ENCODE measurements around the gene ZBED1.
"Not testable (repeated sequence)": the region's sequence is repeated elsewhere in the genome, so short reads cannot be mapped to it uniquely, and the experiment has no call there.

Gene ZBED1

GRCh38 chrX:2464677-2465166, 36.1 kb downstream of the ZBED1 start:
- Histone ChIP-seq H3K9ac (ENCODE audit: low read depth in 1 of 2, low read length in 2 of 2) (no peak overlapping the region), H3K36me3 (ENCODE audit: control insufficient read depth in 2 of 2, insufficient read depth in 2 of 2, low read length in 2 of 2) (no peaks in the 10 kb centered on the region), H3K4me1 (ENCODE audit: control insufficient read depth in 2 of 2, insufficient read depth in 2 of 2, low read length in 2 of 2) (no peaks in the 10 kb centered on the region), H3K27me3 (ENCODE audit: control insufficient read depth in 2 of 2, insufficient read depth in 2 of 2, low read length in 2 of 2) (no peaks in the 10 kb centered on the region), H3K4me3 (ENCODE audit: low read length in 2 of 2) (no peak overlapping the region), H3K27ac (ENCODE audit: low read depth in 2 of 2, low read length in 2 of 2) (no peak overlapping the region), H3K9me3 (ENCODE audit: control insufficient read depth in 2 of 2, low read length in 2 of 2) (no peaks in the 10 kb centered on the region)

- Histone ChIP-seq H3K27ac (ENCODE audit: low read depth in 2 of 2, low read length in 2 of 2) (no peak overlapping the region), H3K4me1 (ENCODE audit: control insufficient read depth in 2 of 2, insufficient read depth in 2 of 2, low read length in 2 of 2) (no peaks in the 10 kb centered on the region), H3K9ac (ENCODE audit: low read depth in 1 of 2, low read length in 2 of 2) (no peak overlapping the region), H3K27me3 (ENCODE audit: control insufficient read depth in 2 of 2, insufficient read depth in 2 of 2, low read length in 2 of 2) (no peaks in the 10 kb centered on the region), H3K9me3 (ENCODE audit: control insufficient read depth in 2 of 2, low read length in 2 of 2) (no peaks in the 10 kb centered on the region), H3K36me3 (ENCODE audit: control insufficient read depth in 2 of 2, insufficient read depth in 2 of 2, low read length in 2 of 2) (no peaks in the 10 kb centered on the region), H3K4me3 (ENCODE audit: low read length in 2 of 2) (no peak overlapping the region)
These were observed 36.7 kb downstream of the ZBED1 start for GRCh38 chrX:2463973-2464676.

DNA sequence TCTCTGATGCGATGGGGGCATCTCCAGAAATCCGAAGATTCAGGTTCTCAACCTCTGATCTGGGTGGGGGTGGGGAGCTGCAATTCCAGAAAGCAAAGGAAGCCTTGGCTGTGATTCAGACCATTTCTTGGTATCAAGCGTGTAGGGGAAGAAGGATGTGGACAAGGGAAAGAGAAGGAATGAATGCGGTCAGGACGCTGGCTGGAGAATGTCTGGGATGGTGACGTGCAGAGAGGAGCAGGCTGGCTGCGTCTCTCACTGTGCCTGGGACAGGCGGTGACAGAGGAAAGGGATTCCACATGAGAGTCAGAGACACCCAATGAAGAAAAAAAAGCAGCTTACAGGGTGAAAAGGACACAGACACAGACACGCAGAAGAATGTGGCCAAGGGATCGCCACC, 37.3 kb downstream of the ZBED1 start:
- not testable (repeated sequence) for H3K27ac ChIP-seq (ENCODE audit: low read depth in 2 of 2, low read length in 2 of 2); H3K9ac ChIP-seq (ENCODE audit: low read depth in 1 of 2, low read length in 2 of 2); H3K4me1 ChIP-seq (ENCODE audit: control insufficient read depth in 2 of 2, insufficient read depth in 2 of 2, low read length in 2 of 2); H3K9me3 ChIP-seq (ENCODE audit: control insufficient read depth in 2 of 2, low read length in 2 of 2); H3K36me3 ChIP-seq (ENCODE audit: control insufficient read depth in 2 of 2, insufficient read depth in 2 of 2, low read length in 2 of 2); H3K4me3 ChIP-seq (ENCODE audit: low read length in 2 of 2); H3K27me3 ChIP-seq (ENCODE audit: control insufficient read depth in 2 of 2, insufficient read depth in 2 of 2, low read length in 2 of 2)

GRCh38 chrX:2462780-2463179, 38.0 kb downstream of the ZBED1 start:
- H3K27ac ChIP-seq (ENCODE audit: low read depth in 2 of 2, low read length in 2 of 2): no peak overlapping the region
- H3K9me3 ChIP-seq (ENCODE audit: control insufficient read depth in 2 of 2, low read length in 2 of 2): no peaks in the 10 kb centered on the region
- no peak overlapping the region for H3K4me3 ChIP-seq (ENCODE audit: low read length in 2 of 2)
- no peaks in the 10 kb centered on the region for H3K4me1 ChIP-seq (ENCODE audit: control insufficient read depth in 2 of 2, insufficient read depth in 2 of 2, low read length in 2 of 2)
- H3K9ac ChIP-seq (ENCODE audit: low read depth in 1 of 2, low read length in 2 of 2): no peak overlapping the region
- no peaks in the 10 kb centered on the region for H3K36me3 ChIP-seq (ENCODE audit: control insufficient read depth in 2 of 2, insufficient read depth in 2 of 2, low read length in 2 of 2)
- no peaks in the 10 kb centered on the region for H3K27me3 ChIP-seq (ENCODE audit: control insufficient read depth in 2 of 2, insufficient read depth in 2 of 2, low read length in 2 of 2)

DNA sequence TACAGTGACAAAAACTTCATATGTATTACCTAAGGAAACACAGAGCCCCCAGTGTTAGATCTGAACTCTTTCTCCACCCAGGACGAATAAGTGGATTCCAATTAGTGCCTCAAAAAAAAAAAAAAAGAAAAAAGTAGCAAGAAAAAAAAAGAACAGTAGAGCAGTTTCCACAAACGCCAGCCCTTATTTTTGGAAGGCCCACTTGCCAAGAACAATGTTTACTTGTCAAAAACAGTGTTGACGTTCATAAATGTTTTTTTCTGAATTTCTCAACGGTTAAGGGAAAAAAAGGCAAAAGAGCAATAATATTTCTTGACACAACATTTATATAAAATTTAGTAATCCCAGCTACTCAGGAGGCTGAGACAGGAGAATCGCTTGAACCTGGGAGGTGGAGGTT, 38.7 kb downstream of the ZBED1 start:
- Histone ChIP-seq H3K36me3 (ENCODE audit: control insufficient read depth in 2 of 2, insufficient read depth in 2 of 2, low read length in 2 of 2) (no peaks in the 10 kb centered on the region), H3K4me3 (ENCODE audit: low read length in 2 of 2) (no peak overlapping the region), H3K27ac (ENCODE audit: low read depth in 2 of 2, low read length in 2 of 2) (no peak overlapping the region), H3K9ac (ENCODE audit: low read depth in 1 of 2, low read length in 2 of 2) (no peak overlapping the region), H3K9me3 (ENCODE audit: control insufficient read depth in 2 of 2, low read length in 2 of 2) (no peaks in the 10 kb centered on the region), H3K4me1 (ENCODE audit: control insufficient read depth in 2 of 2, insufficient read depth in 2 of 2, low read length in 2 of 2) (no peaks in the 10 kb centered on the region), H3K27me3 (ENCODE audit: control insufficient read depth in 2 of 2, insufficient read depth in 2 of 2, low read length in 2 of 2) (no peaks in the 10 kb centered on the region)

DNA sequence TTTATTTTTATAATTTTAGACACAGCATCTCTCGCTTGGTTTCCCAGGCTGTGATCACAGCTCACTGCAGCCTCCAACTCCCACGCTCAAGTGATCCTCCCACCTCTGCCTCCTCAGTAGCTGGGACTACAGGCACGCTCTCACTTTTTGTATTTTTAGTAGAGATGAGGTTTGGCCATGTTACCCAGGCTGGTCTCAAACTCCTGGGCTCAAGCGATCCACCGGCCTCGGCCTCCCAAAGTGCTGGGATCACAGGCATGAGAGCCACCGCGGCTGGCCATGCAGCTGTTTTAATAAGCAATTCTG, 39.1 kb downstream of the ZBED1 start:
- Histone ChIP-seq H3K4me1 (ENCODE audit: control insufficient read depth in 2 of 2, insufficient read depth in 2 of 2, low read length in 2 of 2) (no peaks in the 10 kb centered on the region), H3K9me3 (ENCODE audit: control insufficient read depth in 2 of 2, low read length in 2 of 2) (no peaks in the 10 kb centered on the region), H3K9ac (ENCODE audit: low read depth in 1 of 2, low read length in 2 of 2) (no peak overlapping the region), H3K27me3 (ENCODE audit: control insufficient read depth in 2 of 2, insufficient read depth in 2 of 2, low read length in 2 of 2) (no peaks in the 10 kb centered on the region), H3K36me3 (ENCODE audit: control insufficient read depth in 2 of 2, insufficient read depth in 2 of 2, low read length in 2 of 2) (no peaks in the 10 kb centered on the region), H3K4me3 (ENCODE audit: low read length in 2 of 2) (no peak overlapping the region), H3K27ac (ENCODE audit: low read depth in 2 of 2, low read length in 2 of 2) (no peak overlapping the region)

DNA sequence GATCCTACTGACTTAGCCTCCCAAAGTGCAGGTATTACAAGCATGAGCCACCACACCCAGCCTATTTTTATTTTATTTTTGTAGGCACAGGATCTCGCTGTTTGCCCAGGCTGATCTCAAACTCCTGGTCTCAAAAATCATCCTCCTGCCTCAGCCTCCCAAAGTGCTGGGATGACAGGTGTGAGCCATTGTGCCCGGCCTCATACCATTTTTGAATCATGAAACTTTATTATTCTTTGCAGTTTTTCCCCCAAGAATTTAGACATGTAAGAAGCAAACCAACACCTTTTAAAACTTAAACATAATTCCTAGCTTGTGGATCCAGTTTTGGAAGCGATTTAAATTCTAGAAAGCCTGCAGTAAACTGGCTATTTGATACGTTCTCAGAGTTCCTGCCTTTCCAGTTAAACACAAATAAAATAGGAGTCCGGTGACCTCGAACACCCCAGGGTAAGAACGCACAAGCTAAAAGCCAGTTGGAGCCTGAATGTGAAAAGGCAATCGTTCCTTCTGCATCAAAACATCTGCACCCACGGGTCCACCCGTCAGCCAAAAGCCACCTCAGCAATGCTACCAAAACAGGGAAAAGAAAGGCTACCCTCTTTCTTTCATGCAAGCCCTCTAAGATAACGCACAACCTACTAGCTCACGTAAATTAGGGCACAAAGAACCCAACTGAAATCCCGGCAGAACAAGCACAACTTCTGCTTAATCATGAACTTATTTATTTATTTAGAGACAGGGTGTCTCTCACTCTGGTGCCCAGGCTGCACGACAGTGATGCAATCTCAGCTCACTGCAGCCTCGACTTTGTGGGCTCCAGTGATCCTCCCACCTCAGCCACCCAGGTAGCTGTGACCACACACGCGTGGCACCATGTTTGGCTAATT, 39.7 kb downstream of the ZBED1 start:
- H3K4me3 ChIP-seq (ENCODE audit: low read length in 2 of 2); H3K9ac ChIP-seq (ENCODE audit: low read depth in 1 of 2, low read length in 2 of 2); H3K27ac ChIP-seq (ENCODE audit: low read depth in 2 of 2, low read length in 2 of 2); H3K27me3 ChIP-seq (ENCODE audit: control insufficient read depth in 2 of 2, insufficient read depth in 2 of 2, low read length in 2 of 2); H3K36me3 ChIP-seq (ENCODE audit: control insufficient read depth in 2 of 2, insufficient read depth in 2 of 2, low read length in 2 of 2); H3K4me1 ChIP-seq (ENCODE audit: control insufficient read depth in 2 of 2, insufficient read depth in 2 of 2, low read length in 2 of 2); H3K9me3 ChIP-seq (ENCODE audit: control insufficient read depth in 2 of 2, low read length in 2 of 2): not testable (repeated sequence)

DNA sequence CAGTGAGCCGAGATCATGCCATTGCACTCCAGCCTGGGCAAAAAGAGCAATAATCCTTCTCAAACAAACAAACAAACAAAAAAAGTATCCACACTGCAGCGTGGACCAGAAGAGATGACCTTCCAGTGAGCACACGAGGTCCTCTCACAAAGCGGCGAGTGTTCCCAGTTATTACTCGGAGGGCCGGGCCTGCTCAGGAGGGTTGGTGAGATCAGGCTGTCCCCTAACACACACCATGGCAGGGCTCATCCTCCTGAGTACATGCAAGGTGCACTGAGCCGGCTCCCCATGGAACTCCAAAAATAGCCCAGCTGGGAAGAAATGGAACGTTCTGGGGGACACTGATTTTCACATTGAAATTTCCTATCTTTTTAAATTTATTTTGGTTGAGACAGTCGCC, 40.7 kb downstream of the ZBED1 start:
- H3K9ac ChIP-seq (ENCODE audit: low read depth in 1 of 2, low read length in 2 of 2); H3K4me3 ChIP-seq (ENCODE audit: low read length in 2 of 2); H3K9me3 ChIP-seq (ENCODE audit: control insufficient read depth in 2 of 2, low read length in 2 of 2); H3K27me3 ChIP-seq (ENCODE audit: control insufficient read depth in 2 of 2, insufficient read depth in 2 of 2, low read length in 2 of 2); H3K27ac ChIP-seq (ENCODE audit: low read depth in 2 of 2, low read length in 2 of 2); H3K4me1 ChIP-seq (ENCODE audit: control insufficient read depth in 2 of 2, insufficient read depth in 2 of 2, low read length in 2 of 2); H3K36me3 ChIP-seq (ENCODE audit: control insufficient read depth in 2 of 2, insufficient read depth in 2 of 2, low read length in 2 of 2): not testable (repeated sequence)

GRCh38 chrX:2458309-2458708, 42.5 kb downstream of the ZBED1 start:
- Histone ChIP-seq H3K9ac (ENCODE audit: low read depth in 1 of 2, low read length in 2 of 2) (no peak overlapping the region), H3K27me3 (ENCODE audit: control insufficient read depth in 2 of 2, insufficient read depth in 2 of 2, low read length in 2 of 2) (no peaks in the 10 kb centered on the region), H3K36me3 (ENCODE audit: control insufficient read depth in 2 of 2, insufficient read depth in 2 of 2, low read length in 2 of 2) (no peaks in the 10 kb centered on the region), H3K4me3 (ENCODE audit: low read length in 2 of 2) (no peak overlapping the region), H3K27ac (ENCODE audit: low read depth in 2 of 2, low read length in 2 of 2) (no peak overlapping the region), H3K9me3 (ENCODE audit: control insufficient read depth in 2 of 2, low read length in 2 of 2) (no peaks in the 10 kb centered on the region), H3K4me1 (ENCODE audit: control insufficient read depth in 2 of 2, insufficient read depth in 2 of 2, low read length in 2 of 2) (no peaks in the 10 kb centered on the region)

GRCh38 chrX:2457289-2458133, 43.3 kb downstream of the ZBED1 start:
- no peak overlapping the region for H3K27ac ChIP-seq (ENCODE audit: low read depth in 2 of 2, low read length in 2 of 2)

More at GRCh38 chrX:2457289-2458133, 43.3 kb downstream of the ZBED1 start:
- peaks cover 0 to 4% of the 10 kb centered on the region in 2 donors for H3K36me3 ChIP-seq (ENCODE audit: control insufficient read depth in 2 of 2, insufficient read depth in 2 of 2, low read length in 2 of 2)
- no peaks in the 10 kb centered on the region for H3K27me3 ChIP-seq (ENCODE audit: control insufficient read depth in 2 of 2, insufficient read depth in 2 of 2, low read length in 2 of 2)
- H3K4me1 ChIP-seq (ENCODE audit: control insufficient read depth in 2 of 2, insufficient read depth in 2 of 2, low read length in 2 of 2): no peaks in the 10 kb centered on the region
- H3K9ac ChIP-seq (ENCODE audit: low read depth in 1 of 2, low read length in 2 of 2): no peak overlapping the region
- no peaks in the 10 kb centered on the region for H3K9me3 ChIP-seq (ENCODE audit: control insufficient read depth in 2 of 2, low read length in 2 of 2)
- no peak overlapping the region for H3K4me3 ChIP-seq (ENCODE audit: low read length in 2 of 2)
